ENCODE measurements around the gene AADAC. TPM values are rescaled to one million over a fixed set of nuclear protein-coding genes. Genes with fewer than 3 reads are reported as not detected.
A peak's percentile ranks its signal among the peaks of the same experiment; 100 is the strongest.

AADAC gene
- total and polyA plus RNA-seq, 2 experiments from 2014 or later: 47.8 to 94.0 TPM

- WGBS (ENCODE audit: low lambda C conversion rate, missing lambda C conversion rate): 84% methylated on average over 4 of the region's 4 CpGs
- Histone ChIP-seq H3K4me3 (no peak overlapping the region), H3K27ac (no peak overlapping the region), H4K20me1 (ENCODE audit: insufficient read depth, poor library complexity, severe bottlenecking) (no peaks in the 10 kb centered on the region), H3K4me2 (no peak overlapping the region), H3K9me2 (replicated peaks; ENCODE audit: insufficient read depth) (no peaks in the 10 kb centered on the region), H3K27me3 (no peaks in the 10 kb centered on the region), H2AFZ (no peak overlapping the region), H3K4me1 (ENCODE audit: insufficient read depth) (peaks cover 16% of the 10 kb centered on the region), H3K79me2 (no peaks in the 10 kb centered on the region), H3K9me3 (ENCODE audit: low read depth) (no peaks in the 10 kb centered on the region), H3K36me3 (replicated peaks; ENCODE audit: insufficient read depth, low read depth) (no peaks in the 10 kb centered on the region)
- no peak for DNase-seq (ENCODE audit: low spot score)
- TF ChIP-seq EZH2 (IDR thresholded peaks at IDR 0.05; ENCODE audit: borderline replicate concordance) (no peak), EZH2phosphoT487 (IDR thresholded peaks at IDR 0.05; ENCODE audit: low read depth, severe bottlenecking, unreplicated experiment) (no peak)
- TF ChIP-seq, protein P1, sequence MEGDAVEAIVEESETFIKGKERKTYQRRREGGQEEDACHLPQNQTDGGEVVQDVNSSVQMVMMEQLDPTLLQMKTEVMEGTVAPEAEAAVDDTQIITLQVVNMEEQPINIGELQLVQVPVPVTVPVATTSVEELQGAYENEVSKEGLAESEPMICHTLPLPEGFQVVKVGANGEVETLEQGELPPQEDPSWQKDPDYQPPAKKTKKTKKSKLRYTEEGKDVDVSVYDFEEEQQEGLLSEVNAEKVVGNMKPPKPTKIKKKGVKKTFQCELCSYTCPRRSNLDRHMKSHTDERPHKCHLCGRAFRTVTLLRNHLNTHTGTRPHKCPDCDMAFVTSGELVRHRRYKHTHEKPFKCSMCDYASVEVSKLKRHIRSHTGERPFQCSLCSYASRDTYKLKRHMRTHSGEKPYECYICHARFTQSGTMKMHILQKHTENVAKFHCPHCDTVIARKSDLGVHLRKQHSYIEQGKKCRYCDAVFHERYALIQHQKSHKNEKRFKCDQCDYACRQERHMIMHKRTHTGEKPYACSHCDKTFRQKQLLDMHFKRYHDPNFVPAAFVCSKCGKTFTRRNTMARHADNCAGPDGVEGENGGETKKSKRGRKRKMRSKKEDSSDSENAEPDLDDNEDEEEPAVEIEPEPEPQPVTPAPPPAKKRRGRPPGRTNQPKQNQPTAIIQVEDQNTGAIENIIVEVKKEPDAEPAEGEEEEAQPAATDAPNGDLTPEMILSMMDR (IDR thresholded peaks at IDR 0.05; ENCODE audit: poor library complexity): no peak
These were observed 41.0 kb upstream of the AADAC start for GRCh38 chr3:151772825-151773480.

- DNase-seq (ENCODE audit: low spot score): no peak
- H3K4me3 ChIP-seq: no peak overlapping the region
- no peaks in the 10 kb centered on the region for H3K36me3 ChIP-seq (replicated peaks; ENCODE audit: insufficient read depth, low read depth)
- H2AFZ ChIP-seq: no peak overlapping the region
- H3K4me2 ChIP-seq: no peak overlapping the region
- no peak for TF ChIP-seq EZH2phosphoT487 (IDR thresholded peaks at IDR 0.05; ENCODE audit: low read depth, severe bottlenecking, unreplicated experiment)
- no peak for TF ChIP-seq EZH2 (IDR thresholded peaks at IDR 0.05; ENCODE audit: borderline replicate concordance)
- TF ChIP-seq, protein P1 (IDR thresholded peaks at IDR 0.05; ENCODE audit: poor library complexity): no peak
- no peaks in the 10 kb centered on the region for H3K79me2 ChIP-seq
- H3K27ac ChIP-seq: no peak overlapping the region
- no peaks in the 10 kb centered on the region for H3K27me3 ChIP-seq
- 94% methylated on average over 1 of the region's 1 CpG for WGBS (ENCODE audit: low lambda C conversion rate, missing lambda C conversion rate)
- no peaks in the 10 kb centered on the region for H3K9me2 ChIP-seq (replicated peaks; ENCODE audit: insufficient read depth)
- H3K9me3 ChIP-seq (ENCODE audit: low read depth): no peaks in the 10 kb centered on the region
- H3K4me1 ChIP-seq (ENCODE audit: insufficient read depth): peaks cover 16% of the 10 kb centered on the region
- no peaks in the 10 kb centered on the region for H4K20me1 ChIP-seq (ENCODE audit: insufficient read depth, poor library complexity, severe bottlenecking)
These were observed 39.7 kb upstream of the AADAC start for GRCh38 chr3:151774235-151774634.

DNA sequence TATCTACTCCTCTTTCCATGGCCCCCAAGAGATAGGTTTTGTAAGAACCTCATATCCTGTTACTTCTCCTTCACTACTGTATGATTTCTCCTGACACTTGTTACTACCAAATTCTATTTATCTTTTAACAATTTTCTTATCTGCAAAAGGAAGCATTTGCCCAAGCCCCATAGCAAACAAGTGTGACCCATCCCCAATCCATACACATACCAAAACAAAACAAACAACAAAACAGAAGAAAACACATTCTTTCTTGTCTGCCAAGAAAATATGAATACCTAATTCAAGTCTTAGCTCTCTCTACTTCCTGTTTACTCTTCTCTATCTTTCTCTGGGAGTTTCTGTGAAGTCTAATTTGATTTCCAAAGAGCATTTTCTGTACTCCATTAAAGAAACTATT, 39.0 kb upstream of the AADAC start:
- no peak overlapping the region for H3K27ac ChIP-seq
- TF ChIP-seq EZH2phosphoT487 (IDR thresholded peaks at IDR 0.05; ENCODE audit: low read depth, severe bottlenecking, unreplicated experiment): no peak
- no peak for TF ChIP-seq EZH2 (IDR thresholded peaks at IDR 0.05; ENCODE audit: borderline replicate concordance)
- TF ChIP-seq, protein P1 (IDR thresholded peaks at IDR 0.05; ENCODE audit: poor library complexity): no peak
- DNase-seq (ENCODE audit: low spot score): no peak

More for the DNA sequence above, 39.0 kb upstream of the AADAC start:
- H3K4me2 ChIP-seq: no peak overlapping the region
- H3K27me3 ChIP-seq: no peaks in the 10 kb centered on the region
- no peaks in the 10 kb centered on the region for H4K20me1 ChIP-seq (ENCODE audit: insufficient read depth, poor library complexity, severe bottlenecking)
- H2AFZ ChIP-seq: peak overlapping the region; percentile 11
- no peaks in the 10 kb centered on the region for H3K9me2 ChIP-seq (replicated peaks; ENCODE audit: insufficient read depth)
- H3K4me1 ChIP-seq (ENCODE audit: insufficient read depth): peaks cover 13% of the 10 kb centered on the region
- no peak overlapping the region for H3K4me3 ChIP-seq
- H3K36me3 ChIP-seq (replicated peaks; ENCODE audit: insufficient read depth, low read depth): no peaks in the 10 kb centered on the region
- no peaks in the 10 kb centered on the region for H3K9me3 ChIP-seq (ENCODE audit: low read depth)
- no peaks in the 10 kb centered on the region for H3K79me2 ChIP-seq
